SK-N-SH treated with all-trans-retinoic acid at 6 μM for 48 hours (cell line): Measurements from ENCODE around the gene UTP18.
A peak's percentile ranks its signal among the peaks of the same experiment; 100 is the strongest.

Experiments
- ATAC-seq: fragments of 200-7000 bp; cut with Tn5 transposase; 3 replicates; pipeline ENCODE4 v1.9.1; 2020; ENCODE audit warnings: mild to moderate bottlenecking, moderate library complexity
- ARNTL ChIP-seq: fragments of 450-650 bp; formaldehyde crosslinking; IDR thresholded peaks from 2 replicates; pipeline ENCODE4 v1.5.0; 2020; ENCODE audit warnings: low read depth, mild to moderate bottlenecking, moderate library complexity, borderline replicate concordance
- CREB5 ChIP-seq: fragments of 250-450 bp; sonication (Bioruptor Pico); IDR thresholded peaks from 2 replicates; pipeline ENCODE4 v1.5.1; 2020; ENCODE audit warnings: low read depth, mild to moderate bottlenecking, moderate library complexity
- CSDC2 ChIP-seq: fragments of 250-450 bp; sonication (Bioruptor Pico); IDR thresholded peaks from 2 replicates; pipeline ENCODE4 v1.5.0; 2020; ENCODE audit warnings: mild to moderate bottlenecking, moderate library complexity
- ESRRG ChIP-seq: fragments of 250-450 bp; sonication (Bioruptor Pico); IDR thresholded peaks from 2 replicates; pipeline ENCODE4 v1.6.1; 2021; ENCODE audit warnings: mild to moderate bottlenecking
- GLIS3 ChIP-seq: fragments of 250-450 bp; sonication (Bioruptor Pico); IDR thresholded peaks from 2 replicates; pipeline ENCODE4 v1.5.0; 2020; ENCODE audit warnings: mild to moderate bottlenecking, moderate library complexity
- ISL1 ChIP-seq: fragments of 250-450 bp; sonication (Bioruptor Pico); IDR thresholded peaks from 2 replicates; pipeline ENCODE4 v2.1.2; 2022; ENCODE audit warnings: mild to moderate bottlenecking, moderate library complexity
- OSR1 ChIP-seq: fragments of 250-450 bp; sonication (Bioruptor Pico); IDR thresholded peaks from 2 replicates; pipeline ENCODE4 v1.8.0; 2022; ENCODE audit warnings: moderate library complexity, mild to moderate bottlenecking, inconsistent platforms
- PATZ1 ChIP-seq: fragments of 250-450 bp; sonication (Bioruptor Pico); IDR thresholded peaks from 2 replicates; pipeline ENCODE4 v1.8.0; 2020; ENCODE audit warnings: mild to moderate bottlenecking, moderate library complexity, borderline replicate concordance
- POU6F1 ChIP-seq: fragments of 250-450 bp; sonication (Bioruptor Pico); IDR thresholded peaks from 2 replicates; pipeline ENCODE4 v1.8.0; 2021; ENCODE audit warnings: low read depth, mild to moderate bottlenecking, moderate library complexity, borderline replicate concordance
- PPARA ChIP-seq: fragments of 250-450 bp; sonication (Bioruptor Pico); IDR thresholded peaks from 2 replicates; pipeline ENCODE4 v1.5.0; 2020; ENCODE audit warnings: mild to moderate bottlenecking, borderline replicate concordance
- RARB ChIP-seq: fragments of 250-450 bp; sonication (Bioruptor Pico); IDR thresholded peaks from 2 replicates; pipeline ENCODE4 v1.8.0; 2021; ENCODE audit warnings: mild to moderate bottlenecking, moderate library complexity
- SNAI2 ChIP-seq: fragments of 250-450 bp; sonication (Bioruptor Pico); IDR thresholded peaks from 2 replicates; pipeline ENCODE4 v1.5.0; 2020; ENCODE audit warnings: mild to moderate bottlenecking, moderate library complexity
- TCF4 ChIP-seq: fragments of 250-450 bp; sonication (Bioruptor Pico); IDR thresholded peaks from 2 replicates; pipeline ENCODE4 v1.8.0; 2021; ENCODE audit warnings: mild to moderate bottlenecking, moderate library complexity, borderline replicate concordance
- TOX ChIP-seq: fragments of 250-450 bp; sonication (Bioruptor Pico); IDR thresholded peaks from 2 replicates; pipeline ENCODE4 v1.8.0; 2021; ENCODE audit warnings: mild to moderate bottlenecking, moderate library complexity, borderline replicate concordance
- ZC3H10 ChIP-seq: fragments of 250-450 bp; sonication (Bioruptor Pico); IDR thresholded peaks from 2 replicates; pipeline ENCODE4 v1.5.1; 2021; ENCODE audit warnings: mild to moderate bottlenecking, moderate library complexity
- ZFP3 ChIP-seq: fragments of 250-450 bp; sonication (Bioruptor Pico); IDR thresholded peaks from 2 replicates; pipeline ENCODE4 v1.5.0; 2020; ENCODE audit warnings: mild to moderate bottlenecking, moderate library complexity
- ZFP30 ChIP-seq: fragments of 450-650 bp; formaldehyde crosslinking; IDR thresholded peaks from 2 replicates; pipeline ENCODE4 v1.5.0; 2022; ENCODE audit warnings: mild to moderate bottlenecking, moderate library complexity
- ZNF565 ChIP-seq: fragments of 450-650 bp; formaldehyde crosslinking; conservative IDR thresholded peaks from 2 replicates; pipeline ENCODE4 v1.5.0; 2020; ENCODE audit warnings: low read depth, mild to moderate bottlenecking, moderate library complexity
- ZNF70 ChIP-seq: fragments of 450-650 bp; formaldehyde crosslinking; IDR thresholded peaks from 2 replicates; pipeline ENCODE4 v1.5.0; 2020; ENCODE audit warnings: mild to moderate bottlenecking, moderate library complexity
- ZNF8 ChIP-seq: fragments of 450-650 bp; formaldehyde crosslinking; IDR thresholded peaks from 2 replicates; pipeline ENCODE4 v1.5.0; 2020; ENCODE audit warnings: mild to moderate bottlenecking, moderate library complexity
- TF ChIP-seq, protein P1 (sequence below): fragments of 250-450 bp; sonication (Bioruptor Pico); IDR thresholded peaks from 2 replicates; pipeline ENCODE4 v1.5.0; 2020; ENCODE audit warnings: mild to moderate bottlenecking, moderate library complexity

The UTP18 gene

DNA sequence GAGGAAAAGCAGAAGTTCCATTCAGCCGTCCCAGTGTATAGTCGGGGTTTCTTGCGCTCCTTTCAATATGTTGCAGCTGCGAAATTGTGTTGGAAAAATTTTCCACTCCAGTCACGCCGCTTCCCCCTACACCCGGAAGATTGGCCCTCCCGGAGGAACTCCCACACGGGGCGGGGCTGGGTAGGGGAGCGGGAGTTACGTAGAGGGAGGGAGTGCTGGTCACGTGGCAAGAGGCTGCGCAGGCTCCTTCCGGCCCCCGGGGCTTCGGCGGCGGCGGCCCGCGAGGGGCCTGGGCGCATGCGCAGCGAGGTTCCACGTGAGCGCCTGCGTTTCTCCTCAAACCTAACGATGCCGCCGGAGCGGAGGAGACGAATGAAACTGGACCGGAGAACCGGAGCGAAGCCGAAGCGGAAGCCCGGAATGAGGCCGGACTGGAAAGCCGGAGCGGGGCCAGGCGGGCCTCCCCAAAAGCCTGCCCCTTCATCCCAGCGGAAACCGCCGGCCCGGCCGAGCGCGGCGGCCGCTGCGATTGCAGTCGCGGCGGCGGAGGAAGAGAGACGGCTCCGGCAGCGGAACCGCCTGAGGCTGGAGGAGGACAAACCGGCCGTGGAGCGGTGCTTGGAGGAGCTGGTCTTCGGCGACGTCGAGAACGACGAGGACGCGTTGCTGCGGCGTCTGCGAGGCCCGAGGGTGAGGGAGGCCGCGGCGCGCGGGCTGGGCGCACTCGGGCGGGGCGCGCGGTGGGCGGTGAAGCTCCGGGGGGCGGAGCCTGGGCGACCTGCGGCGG lies at the start of gene UTP18:
Gene UTP18 (plus strand): TSS at position 310 of the 787 bp plus-strand sequence. CDS start 39 bp downstream, at position 349.
- peak; percentile 88 for ATAC-seq
- TF ChIP-seq PATZ1 (no peak), OSR1 (CRISPR knock-in tag) (no peak), ARNTL (CRISPR knock-in tag) (peak; percentile 78), ZNF70 (CRISPR knock-in tag) (0 out of 2 replicates have a peak, but pooled peaks have one; percentile 24), POU6F1 (CRISPR knock-in tag) (peak; percentile 48; the same call in 1 of the 2 replicates), ZC3H10 (CRISPR knock-in tag) (no peak), CSDC2 (CRISPR knock-in tag) (0 out of 2 replicates have a peak, but pooled peaks have one; percentile 62), SNAI2 (CRISPR knock-in tag) (no peak), TOX (CRISPR knock-in tag) (no peak), ZFP3 (peak; percentile 56)
- TF ChIP-seq, protein P1, sequence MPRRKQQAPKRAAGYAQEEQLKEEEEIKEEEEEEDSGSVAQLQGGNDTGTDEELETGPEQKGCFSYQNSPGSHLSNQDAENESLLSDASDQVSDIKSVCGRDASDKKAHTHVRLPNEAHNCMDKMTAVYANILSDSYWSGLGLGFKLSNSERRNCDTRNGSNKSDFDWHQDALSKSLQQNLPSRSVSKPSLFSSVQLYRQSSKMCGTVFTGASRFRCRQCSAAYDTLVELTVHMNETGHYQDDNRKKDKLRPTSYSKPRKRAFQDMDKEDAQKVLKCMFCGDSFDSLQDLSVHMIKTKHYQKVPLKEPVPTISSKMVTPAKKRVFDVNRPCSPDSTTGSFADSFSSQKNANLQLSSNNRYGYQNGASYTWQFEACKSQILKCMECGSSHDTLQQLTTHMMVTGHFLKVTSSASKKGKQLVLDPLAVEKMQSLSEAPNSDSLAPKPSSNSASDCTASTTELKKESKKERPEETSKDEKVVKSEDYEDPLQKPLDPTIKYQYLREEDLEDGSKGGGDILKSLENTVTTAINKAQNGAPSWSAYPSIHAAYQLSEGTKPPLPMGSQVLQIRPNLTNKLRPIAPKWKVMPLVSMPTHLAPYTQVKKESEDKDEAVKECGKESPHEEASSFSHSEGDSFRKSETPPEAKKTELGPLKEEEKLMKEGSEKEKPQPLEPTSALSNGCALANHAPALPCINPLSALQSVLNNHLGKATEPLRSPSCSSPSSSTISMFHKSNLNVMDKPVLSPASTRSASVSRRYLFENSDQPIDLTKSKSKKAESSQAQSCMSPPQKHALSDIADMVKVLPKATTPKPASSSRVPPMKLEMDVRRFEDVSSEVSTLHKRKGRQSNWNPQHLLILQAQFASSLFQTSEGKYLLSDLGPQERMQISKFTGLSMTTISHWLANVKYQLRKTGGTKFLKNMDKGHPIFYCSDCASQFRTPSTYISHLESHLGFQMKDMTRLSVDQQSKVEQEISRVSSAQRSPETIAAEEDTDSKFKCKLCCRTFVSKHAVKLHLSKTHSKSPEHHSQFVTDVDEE (CRISPR knock-in tag) = 0 out of 2 replicates have a peak, but pooled peaks have one; percentile 16

DNA sequence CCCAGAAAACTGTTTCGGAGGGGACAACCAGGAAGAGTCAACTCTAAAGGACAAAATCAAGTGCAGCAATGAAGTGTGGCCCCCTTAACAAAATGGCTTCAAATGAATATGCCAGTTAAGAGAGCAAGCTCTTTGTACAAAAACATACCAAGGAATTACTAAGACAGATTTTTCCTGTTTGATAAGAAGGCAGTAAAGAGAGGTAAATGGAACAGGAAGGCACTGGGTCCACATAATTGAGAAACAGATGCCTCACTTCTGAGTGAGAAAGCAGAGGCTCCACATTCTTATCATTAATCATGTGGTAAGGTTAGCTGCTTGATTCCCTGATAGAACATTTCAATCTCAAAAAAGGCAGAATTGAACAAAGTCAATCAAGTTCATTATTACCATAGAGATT lies 45.4 kb upstream of the UTP18 start:
- ATAC-seq = no peak
- TF ChIP-seq SNAI2 (CRISPR knock-in tag) (no peak), ZNF565 (CRISPR knock-in tag) (no peak), ZFP30 (no peak), ZC3H10 (CRISPR knock-in tag) (no peak), ZFP3 (no peak), ISL1 (CRISPR knock-in tag) (no peak), TCF4 (CRISPR knock-in tag) (no peak), ESRRG (CRISPR knock-in tag) (no peak), ZNF70 (CRISPR knock-in tag) (no peak), RARB (CRISPR knock-in tag) (no peak), GLIS3 (no peak), OSR1 (CRISPR knock-in tag) (no peak), POU6F1 (CRISPR knock-in tag) (no peak), ZNF8 (CRISPR knock-in tag) (no peak), PPARA (CRISPR knock-in tag) (no peak), CREB5 (CRISPR knock-in tag) (no peak)
- TF ChIP-seq, protein P1 (CRISPR knock-in tag) = no peak
